GM21423 (cell line): ENCODE measurements around the gene TNFSF11.
A peak's percentile ranks its signal among the peaks of the same experiment; 100 is the strongest.
"Not testable (repeated sequence)": the region's sequence is repeated elsewhere in the genome, so short reads cannot be mapped to it uniquely, and the experiment has no call there.

Experiments
- ATAC-seq: cut with Tn5 transposase; IDR thresholded peaks from one replicate; pipeline ENCODE4 v1.9.1; 2021; ENCODE audit warnings: mild to moderate bottlenecking, moderate library complexity; ENCODE audit not compliant: unreplicated experiment

The TNFSF11 gene

DNA sequence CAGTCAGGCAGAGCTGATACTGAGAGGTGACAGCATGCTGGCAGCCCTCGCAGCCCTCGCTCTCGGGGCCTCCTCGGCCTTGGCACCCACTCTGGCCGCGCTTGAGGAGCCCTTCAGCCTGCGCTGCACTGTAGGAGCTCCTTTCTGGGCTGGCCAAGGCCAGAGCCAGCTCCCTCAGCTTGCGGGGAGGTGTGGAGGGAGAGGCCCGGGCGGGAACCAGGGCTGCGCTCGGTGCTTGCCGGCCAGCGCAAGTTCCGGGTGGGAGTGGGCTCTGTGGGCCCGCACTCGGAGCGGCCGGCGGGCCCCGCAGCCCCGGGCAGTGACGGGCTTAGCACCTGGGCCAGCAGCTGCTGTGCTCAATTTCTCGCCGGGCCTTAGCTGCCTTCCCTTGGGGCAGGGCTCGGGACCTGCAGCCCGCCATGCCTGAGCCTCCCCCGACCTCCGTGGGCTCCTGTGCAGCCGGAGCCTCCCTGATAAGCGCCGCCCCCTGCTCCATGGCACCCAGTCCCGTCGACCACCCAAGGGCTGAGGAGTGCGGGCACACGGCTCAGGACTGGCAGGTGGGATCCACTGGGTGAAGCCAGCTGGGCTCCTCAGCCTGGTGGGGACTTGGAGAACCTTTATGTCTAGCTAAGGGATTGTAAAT, 14.3 kb upstream of the TNFSF11 start:
- ATAC-seq = not testable (repeated sequence)

DNA sequence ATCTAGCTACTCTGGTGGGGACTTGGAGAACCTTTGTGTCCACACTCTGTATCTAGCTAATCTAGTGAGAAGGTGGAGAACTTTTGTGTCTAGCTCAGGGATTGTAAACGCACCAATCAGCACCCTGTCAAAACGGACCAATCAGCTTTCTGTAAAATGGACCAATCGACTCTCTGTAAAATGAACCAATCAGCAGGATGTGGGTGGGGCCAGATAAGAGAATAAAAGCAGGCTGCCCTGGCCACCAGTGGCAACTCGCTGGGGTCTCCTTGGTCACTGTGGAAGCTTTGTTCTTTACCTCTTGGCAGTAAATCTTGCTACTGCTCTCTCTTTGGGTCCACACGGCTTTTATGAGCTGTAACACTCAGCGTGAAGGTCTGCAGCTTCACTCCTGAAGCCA, 13.6 kb upstream of the TNFSF11 start:
- ATAC-seq = not testable (repeated sequence)

DNA sequence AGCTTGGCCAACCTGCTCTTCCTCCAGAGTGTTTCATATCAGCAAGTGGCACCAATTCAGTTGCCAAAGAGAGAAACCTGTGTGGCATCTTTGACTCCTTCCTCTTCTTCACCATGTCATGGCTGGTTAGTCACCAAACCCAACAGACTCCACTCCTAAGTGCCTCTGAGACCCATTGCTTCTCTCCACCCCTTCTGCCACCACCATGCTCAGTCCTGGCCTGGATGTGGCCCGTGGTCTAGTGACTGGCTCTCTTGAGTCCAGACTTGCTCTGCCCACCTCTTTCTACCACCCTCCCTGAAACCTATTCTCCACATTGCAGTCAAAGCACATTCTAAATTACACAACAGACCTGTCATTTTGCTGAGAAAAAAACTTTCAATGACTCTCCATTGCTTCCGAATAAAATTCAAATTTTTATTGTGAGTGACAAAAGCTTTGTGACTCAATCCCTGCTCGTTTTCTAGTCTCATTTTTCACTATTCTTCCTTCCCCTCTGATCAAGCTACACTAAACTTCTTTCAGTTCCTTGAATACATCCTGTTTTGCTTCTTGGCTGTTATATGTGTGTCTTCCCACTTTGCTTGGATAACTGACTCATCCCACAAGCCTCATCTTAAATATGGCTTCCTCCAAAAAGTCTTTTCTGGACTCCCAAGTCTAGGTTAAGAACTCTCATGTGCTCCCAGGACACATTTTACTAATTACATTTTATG, 12.0 kb upstream of the TNFSF11 start:
- peak; percentile 44 for ATAC-seq

DNA sequence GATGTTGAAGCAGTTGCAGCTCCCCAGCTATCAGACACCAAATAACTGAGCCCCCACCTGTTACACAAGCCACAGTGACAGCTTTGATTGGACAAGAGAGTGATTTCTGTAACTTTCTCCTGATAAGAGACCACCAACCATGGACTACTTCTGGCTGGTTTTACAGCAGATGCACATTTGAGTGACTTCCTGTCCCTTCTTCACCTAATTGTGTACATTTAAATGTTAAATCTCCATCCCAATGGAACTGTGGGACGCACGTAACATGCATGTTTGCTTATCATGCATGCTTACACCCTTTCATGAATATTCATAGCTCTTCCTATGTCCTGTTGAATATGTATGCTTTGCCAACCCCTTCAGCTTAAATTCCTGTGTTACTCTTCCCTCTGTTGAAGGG, 6.0 kb upstream of the TNFSF11 start:
- no peak for ATAC-seq

DNA sequence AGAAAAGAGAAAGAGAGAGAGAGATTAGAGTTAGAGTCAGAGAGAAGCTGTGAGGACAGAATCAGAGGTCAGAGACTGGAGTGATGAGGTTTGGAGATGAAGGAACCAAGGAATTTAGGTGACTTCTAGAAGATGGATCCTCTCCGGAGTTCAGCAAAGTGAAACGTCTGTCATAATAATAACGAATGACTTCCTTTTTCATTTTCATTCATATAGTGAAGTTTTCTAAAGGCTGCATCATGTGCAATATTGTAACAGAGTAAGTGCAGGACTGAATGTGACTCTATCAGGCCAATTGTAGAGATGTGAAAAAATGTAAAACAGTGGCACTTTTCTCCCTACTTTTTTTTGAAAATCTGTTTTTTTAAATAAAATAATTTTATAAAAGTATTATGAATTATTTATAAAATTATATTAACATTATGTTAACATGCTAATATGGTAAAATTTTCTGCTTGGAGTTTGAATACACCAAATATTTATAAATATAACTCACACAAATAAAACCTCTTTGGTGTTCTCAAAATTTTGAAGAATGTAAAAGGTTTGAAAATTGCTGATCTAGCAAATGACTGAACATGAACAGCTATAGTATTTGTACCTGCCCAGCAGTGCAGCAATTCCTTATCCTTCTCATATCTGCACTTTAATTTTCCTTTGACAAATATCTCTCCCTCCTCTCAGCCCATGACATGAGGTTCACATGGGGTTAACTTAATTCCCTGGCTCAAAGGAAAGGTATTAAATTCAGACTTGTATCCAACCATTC, 4.2 kb upstream of the TNFSF11 start:
- ATAC-seq = no peak

DNA sequence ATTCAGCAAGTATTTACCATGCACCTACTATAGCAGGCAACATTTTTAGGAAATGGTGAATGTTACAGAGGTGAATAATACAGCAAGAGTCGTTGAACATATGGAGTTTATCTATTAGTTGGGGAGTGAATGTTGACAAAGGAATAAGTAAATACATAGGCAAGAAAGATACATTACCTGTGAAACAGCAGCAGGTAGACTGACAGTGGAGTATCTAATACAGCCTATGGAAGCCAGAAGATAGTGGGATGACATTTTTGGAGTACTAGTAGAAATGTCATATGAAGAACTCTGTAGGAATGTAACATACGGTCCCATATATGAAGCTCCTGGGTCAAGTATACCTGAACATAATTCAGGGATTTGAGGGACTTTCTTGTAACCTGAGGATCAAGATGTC, 2.1 kb upstream of the TNFSF11 start:
- no peak for ATAC-seq

DNA sequence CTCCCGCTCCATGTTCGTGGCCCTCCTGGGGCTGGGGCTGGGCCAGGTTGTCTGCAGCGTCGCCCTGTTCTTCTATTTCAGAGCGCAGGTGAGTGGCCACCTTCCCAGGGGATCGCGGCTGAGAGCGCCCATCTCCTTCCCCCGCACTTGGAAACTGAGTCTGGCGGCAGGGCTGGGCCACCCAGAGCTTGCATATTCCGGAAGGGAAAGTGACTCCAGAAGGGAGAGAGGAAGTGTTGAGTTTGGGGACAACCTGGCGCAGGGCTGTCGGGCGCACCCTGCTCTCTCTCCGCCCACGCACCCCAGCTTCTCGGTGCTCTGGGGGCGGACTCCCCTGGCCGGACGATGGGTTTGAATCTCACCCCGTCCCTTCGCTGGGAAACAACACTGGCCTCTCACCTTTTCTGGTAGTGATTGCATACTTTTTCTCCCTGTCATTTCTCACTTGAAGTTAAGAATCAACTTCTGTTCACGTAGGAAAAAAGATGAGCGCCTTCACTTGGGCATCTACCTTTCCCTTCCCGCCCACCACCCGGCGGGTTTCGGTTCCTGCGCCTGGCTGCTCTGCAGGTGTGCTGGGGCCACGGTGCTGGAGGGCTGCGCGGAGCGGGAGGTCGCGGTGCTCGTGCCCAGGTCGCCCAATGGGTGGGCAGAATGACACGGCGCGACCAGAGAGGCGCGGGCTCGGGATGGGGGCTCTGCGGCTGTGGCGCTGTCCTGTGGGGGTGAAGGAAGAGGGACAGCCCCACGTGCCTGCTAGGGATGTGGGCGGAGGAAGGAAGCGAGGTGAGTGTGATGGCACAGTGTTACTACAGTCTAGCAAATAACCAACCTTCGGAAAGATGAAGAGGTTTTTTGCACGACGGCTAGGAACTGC, 721 bp downstream of the TNFSF11 start:
- peak; percentile 67 for ATAC-seq

DNA sequence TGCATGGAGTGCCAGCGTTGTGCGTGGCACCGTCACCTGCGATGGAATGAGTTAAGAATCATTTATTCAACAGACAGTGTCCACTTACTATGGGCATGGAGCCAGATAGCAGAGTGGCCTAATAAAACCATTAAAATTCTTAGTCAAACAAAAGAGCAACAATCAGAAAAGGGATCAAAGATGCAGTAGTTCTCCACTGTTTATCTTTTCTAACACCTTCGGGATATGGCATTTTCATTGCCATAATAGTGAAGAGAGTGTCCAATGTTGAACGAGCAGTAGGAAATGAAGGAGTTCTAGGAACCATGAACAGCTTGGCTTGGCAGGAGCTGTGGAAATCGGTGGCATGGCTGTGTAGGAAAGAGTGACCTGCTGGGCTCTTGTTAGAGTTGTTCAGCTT, 2.0 kb downstream of the TNFSF11 start:
- no peak for ATAC-seq

DNA sequence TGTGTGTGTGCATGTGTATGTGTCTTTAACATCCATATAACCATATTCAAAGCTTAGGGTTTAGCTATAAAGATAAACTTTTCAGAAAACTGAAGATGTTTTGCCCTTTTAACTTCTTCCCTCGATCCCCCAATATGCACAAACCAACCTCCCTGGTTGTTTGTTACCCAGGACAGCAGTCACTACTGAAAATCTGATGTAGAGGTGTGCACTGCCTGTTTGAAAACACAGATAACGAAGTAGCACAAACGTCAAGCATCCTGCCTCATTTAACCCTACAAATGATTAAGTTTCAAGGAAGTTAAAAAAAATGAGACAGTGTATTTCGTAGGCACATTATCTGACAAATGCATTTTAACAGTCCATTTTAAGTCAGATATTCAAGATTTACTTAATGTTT, 3.6 kb downstream of the TNFSF11 start:
- no peak for ATAC-seq

DNA sequence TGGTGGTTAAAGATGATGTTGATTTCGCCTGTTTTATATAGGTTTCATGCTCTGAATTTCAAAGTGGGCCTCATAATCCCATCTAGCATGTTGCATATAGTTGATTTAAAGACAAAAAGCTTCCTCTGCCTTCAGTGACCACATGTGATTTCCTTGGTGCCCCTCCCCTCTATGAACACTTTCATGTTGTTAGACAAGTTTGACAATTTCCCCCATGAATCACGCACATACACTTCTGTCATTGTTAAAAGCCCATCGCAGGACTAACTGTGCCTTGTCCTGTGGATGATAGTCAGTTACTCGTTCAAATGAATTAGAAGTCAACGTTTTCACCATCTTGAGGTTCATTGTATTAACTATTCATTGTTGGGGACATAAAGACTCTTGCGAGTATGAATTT, 6.7 kb downstream of the TNFSF11 start:
- no peak for ATAC-seq

DNA sequence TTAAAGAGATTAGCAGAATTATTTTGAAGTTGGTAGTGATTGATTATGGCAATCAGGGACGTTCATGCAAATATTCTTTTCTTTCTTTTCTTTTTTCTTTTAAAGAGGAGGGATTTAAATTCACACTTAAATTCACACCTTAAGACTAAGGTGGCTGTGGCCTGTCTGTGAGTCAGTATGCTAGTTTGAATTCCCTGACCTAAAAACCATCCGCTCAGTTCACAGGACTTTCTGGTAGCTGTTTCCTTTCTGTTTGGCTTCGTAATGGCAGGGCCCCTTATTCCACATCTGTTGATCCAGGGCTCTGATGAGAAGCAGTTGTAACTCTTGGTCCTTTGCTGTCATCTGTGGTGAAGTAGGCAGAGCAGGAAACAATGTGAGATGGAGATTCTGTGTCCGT, 7.5 kb downstream of the TNFSF11 start:
- no peak for ATAC-seq

DNA sequence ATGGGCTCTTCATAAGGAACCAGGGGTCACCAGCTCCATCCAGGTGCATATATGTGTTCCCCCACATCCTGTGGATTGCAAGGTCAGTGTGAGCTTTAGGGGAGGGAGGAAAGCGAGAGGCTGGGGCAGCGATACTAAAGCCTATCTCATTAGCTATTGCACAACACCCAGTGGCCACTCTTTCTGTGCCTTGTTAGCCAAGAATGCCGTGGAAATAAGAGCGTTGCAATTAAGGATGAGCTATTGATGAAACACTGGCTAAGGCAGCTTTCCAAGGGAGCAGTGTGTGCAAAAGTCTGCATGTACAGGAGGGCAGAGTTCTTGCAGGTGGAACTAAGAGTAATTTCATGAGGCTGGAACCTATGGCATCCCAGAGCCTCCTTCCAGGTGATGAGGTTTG, 17.6 kb downstream of the TNFSF11 start:
- ATAC-seq = no peak

DNA sequence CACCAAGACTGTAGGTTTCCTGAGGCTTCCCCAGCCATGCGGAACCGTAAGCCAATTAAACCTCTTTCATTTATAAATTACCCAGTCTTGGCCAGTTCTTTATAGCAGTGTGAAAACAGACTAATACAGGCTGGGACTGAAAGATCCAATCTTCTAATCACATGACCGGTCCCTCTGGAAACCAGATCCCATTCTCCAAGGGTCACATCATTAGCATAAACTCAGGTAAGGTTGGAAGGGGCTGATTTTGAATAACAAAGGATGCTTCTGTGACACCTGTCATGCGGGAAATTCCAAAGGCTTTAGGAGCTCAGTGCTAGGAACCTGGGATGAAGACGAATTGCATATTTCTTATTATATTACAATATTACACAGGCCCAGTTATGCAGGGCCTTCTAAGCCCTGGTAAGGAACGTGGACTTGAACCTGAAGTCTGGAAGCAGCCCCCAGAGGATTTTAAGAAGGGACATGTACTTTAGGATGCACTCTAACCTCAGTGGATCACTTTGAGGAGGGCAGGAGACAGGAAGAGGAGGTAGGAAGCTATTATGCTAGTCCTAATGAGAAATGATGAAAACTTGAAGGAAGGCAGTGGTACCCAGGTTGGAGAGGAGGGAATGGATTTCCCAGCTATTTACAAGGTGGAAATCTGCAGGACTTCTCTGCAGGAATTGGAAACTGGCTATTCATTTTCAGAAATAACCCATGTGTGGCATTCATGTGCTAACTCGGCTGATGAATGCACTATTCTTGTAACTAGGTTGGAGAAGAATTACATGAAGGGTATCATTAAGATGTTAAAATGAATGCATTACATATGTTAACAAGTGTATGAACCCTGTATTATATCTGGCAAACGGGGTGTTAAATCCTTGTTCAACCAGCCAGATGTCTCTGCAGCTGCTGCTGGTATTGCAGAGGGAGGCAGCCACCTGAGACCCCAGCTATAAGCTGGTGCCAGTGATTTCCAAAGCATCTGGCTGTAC, 19.3 kb downstream of the TNFSF11 start:
- no peak for ATAC-seq

DNA sequence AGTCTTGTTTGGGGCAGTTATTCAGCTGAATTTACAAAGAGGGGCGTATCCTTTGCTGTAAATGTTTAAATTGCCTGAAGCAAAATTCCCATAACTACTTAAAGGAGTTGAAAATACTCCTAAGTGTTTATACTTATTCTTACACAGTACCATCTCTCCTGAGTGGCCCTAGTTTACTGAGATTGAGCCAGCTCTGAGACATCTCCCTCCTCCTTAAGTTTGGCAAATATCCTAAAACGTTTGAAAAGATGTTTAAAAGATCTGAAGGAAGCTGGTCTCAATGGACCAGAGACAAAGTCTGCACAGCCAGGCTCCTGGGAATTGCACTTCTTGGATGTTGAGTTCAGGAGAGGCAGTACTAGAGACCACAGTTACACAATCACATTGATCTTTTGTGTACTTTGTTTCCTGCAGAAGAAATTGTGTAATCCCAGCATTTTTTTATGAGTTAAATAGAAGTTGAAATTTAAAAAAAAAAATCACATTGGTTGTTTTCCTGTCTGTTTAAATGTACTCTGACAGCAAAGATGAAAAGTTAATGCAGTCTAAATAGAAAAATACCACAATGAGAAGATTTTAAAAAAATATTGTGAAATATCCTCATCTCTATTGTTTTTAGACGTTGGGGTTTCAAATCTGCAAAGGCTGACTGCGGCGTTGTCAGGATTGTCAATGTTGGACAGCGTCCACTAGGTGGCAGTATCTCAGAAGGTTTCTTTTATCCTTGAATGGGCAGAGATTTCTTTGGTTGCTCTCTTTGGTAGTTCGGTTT, 20.7 kb downstream of the TNFSF11 start:
- ATAC-seq = no peak

DNA sequence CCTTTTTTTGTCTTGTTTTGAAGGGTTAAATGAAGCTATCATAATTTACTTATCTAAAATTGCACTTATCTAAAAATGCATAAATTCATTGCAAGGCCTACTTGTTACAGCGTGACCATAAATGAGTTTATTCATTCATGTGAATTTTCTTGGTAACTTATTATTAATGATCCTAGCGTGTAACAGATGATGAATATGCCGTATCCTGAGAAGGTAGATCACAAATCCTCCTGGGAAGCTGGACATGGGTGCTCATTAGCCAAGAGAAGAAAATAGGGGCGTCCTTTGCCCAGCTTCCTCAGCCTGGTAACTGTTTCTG, 21.3 kb downstream of the TNFSF11 start:
- no peak for ATAC-seq

DNA sequence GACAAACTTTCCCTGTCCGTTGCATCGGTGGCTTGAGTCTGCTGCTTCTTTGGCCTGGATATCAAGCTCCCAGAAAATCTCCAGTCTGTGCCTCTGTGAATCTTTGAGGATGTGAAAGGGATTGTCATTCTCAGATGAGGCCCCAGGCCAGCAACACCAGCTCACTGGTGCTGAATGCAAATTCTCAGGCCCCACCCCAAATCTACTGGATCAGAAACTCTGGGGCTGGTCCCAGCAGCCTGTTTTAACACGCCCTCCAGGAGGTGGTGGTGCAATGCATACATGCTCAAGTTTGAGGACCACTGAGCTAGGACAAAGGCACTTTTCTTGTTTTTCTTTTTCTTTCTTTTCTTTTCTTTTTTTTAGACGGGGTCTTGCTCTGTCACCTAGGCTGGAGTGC, 23.6 kb downstream of the TNFSF11 start:
- no peak for ATAC-seq

DNA sequence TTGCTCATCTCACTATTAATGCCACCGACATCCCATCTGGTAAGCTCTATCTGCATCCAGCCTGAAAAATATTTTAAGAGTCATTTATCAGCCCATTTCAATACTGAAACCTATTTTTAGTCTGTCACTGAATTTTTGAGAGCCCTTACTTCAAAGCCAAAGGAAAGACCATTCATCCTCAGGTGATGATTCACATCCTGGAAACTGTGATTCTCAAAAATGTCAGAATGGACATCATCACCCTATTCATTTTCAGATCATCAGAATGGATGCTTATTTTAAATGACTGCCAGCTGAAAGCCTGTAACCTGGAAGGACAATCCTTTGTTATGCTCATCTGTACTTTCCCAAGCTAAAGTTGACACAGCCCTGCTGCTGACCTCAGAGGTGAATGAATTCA, 27.0 kb downstream of the TNFSF11 start:
- ATAC-seq = no peak

DNA sequence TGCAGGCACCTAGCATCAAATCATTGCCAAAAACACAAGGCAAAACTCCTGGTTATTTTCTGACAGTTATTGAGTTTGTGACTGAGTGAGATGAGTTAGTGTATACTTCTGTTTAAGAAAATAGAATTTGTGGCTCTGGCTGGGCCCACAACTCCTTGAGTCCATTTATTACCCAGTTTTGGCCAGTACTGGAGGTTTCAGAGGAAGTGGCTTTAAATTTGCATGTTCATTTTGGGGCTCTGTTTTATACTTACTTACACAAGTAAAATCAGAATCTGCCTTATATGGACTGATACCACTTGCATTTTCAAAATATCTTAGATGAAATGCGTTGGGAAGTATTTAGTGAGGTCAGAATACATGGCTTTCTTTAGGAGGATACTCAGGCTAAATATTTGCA, 29.0 kb downstream of the TNFSF11 start:
- ATAC-seq = peak; percentile 80

DNA sequence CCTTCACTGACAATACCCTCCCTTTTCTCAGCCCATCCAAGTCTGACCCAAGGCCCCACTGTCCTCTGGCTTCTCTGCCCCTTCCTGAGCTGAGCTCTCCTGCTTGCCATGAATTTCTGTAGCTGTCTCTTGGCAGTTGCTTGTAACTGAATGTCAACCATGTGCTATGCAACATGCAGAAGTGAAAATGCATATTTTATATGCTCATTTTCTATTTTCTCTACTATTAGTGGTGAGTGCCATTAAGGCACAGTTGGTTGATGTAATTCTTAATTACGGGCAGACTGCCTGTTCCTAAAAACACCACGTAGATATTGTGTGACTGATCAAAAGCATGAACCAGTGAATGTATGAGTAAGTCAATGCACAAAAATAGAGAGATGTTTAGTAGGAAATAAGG, 29.6 kb downstream of the TNFSF11 start:
- ATAC-seq = no peak
